ENCODE measurements around the gene CDH4.

DNA sequence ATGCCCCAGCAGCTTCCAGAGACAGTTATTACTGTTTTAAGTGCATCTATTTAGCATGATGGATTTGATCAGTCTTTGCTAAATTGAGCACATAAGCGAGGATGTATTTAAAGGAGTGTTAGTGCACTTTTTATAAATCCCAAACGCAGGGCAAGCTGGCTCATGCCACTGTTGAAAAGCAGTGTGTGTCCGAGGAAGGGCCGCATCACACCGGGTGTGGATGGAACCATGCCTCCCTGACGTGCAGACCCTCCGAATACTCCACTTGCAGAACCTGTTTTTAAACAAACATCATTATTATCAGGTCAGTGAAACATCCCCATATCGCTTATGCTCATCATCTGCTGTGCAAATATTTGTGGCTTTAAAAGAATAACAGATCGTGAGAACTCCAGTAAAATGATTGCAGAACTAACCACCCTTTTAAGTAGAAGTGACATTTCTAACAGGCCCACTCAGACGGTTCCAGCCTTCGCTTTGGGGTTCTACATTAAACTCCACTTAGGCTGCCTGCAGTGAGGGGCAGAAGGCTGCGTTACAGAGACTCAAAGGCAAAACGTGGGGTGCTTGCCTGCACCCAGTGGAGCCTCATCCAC lies 190.1 kb downstream of the CDH4 start:
- TF ChIP-seq, protein P1, sequence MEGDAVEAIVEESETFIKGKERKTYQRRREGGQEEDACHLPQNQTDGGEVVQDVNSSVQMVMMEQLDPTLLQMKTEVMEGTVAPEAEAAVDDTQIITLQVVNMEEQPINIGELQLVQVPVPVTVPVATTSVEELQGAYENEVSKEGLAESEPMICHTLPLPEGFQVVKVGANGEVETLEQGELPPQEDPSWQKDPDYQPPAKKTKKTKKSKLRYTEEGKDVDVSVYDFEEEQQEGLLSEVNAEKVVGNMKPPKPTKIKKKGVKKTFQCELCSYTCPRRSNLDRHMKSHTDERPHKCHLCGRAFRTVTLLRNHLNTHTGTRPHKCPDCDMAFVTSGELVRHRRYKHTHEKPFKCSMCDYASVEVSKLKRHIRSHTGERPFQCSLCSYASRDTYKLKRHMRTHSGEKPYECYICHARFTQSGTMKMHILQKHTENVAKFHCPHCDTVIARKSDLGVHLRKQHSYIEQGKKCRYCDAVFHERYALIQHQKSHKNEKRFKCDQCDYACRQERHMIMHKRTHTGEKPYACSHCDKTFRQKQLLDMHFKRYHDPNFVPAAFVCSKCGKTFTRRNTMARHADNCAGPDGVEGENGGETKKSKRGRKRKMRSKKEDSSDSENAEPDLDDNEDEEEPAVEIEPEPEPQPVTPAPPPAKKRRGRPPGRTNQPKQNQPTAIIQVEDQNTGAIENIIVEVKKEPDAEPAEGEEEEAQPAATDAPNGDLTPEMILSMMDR (conservative IDR thresholded peaks at IDR 0.05) = no peak
- no peak for TF ChIP-seq ZFX (IDR thresholded peaks at IDR 0.05)

Measured in C4-2B (cell line).